ENCODE data around the gene GSE1. TPM values are rescaled to one million over a fixed set of nuclear protein-coding genes. Genes with fewer than 3 reads are reported as not detected.

GSE1 gene
- total RNA-seq, 4 donors from 2014 or later = 100 to 139 (median 120) TPM

GRCh38 chr16:85624646-85625045, 11.5 kb downstream of the GSE1 start:
- H3K27me3 ChIP-seq = no peaks in the 10 kb centered on the region
- no peak overlapping the region for H3K27ac ChIP-seq
- no peak for DNase-seq
- no peaks in the 10 kb centered on the region for H3K36me3 ChIP-seq
- peaks cover 4 to 61% (median 19%) of the 10 kb centered on the region in 4 donors for H3K4me1 ChIP-seq
- in situ Hi-C loops (cut with MboI; ENCODE audit: low pct_ligation_motif_present in 1 of 4, low pct_unique_long_range_greater_than_20kb in 1 of 4, low sequenced_read_pairs in 3 of 4) (loop anchor here in 3 of 4 donors (10.0 to 25.0 kb wide), 2 partner anchors 187 to 200 kb away; no protein-coding TSS in a partner anchor), intact Hi-C loops (cut with DNase I; ENCODE audit: low total_unique reads) (no loop called here)
- no peak for TF ChIP-seq EP300 (IDR thresholded peaks at IDR 0.05; ENCODE audit: low read depth)
- TF ChIP-seq POLR2A (IDR thresholded peaks at IDR 0.05) = no peak
- TF ChIP-seq POLR2AphosphoS5 (IDR thresholded peaks at IDR 0.05) = no peak
- TF ChIP-seq, protein P1, sequence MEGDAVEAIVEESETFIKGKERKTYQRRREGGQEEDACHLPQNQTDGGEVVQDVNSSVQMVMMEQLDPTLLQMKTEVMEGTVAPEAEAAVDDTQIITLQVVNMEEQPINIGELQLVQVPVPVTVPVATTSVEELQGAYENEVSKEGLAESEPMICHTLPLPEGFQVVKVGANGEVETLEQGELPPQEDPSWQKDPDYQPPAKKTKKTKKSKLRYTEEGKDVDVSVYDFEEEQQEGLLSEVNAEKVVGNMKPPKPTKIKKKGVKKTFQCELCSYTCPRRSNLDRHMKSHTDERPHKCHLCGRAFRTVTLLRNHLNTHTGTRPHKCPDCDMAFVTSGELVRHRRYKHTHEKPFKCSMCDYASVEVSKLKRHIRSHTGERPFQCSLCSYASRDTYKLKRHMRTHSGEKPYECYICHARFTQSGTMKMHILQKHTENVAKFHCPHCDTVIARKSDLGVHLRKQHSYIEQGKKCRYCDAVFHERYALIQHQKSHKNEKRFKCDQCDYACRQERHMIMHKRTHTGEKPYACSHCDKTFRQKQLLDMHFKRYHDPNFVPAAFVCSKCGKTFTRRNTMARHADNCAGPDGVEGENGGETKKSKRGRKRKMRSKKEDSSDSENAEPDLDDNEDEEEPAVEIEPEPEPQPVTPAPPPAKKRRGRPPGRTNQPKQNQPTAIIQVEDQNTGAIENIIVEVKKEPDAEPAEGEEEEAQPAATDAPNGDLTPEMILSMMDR (IDR thresholded peaks at IDR 0.05) = no peak
- H3K9me3 ChIP-seq = no peaks in the 10 kb centered on the region
- WGBS, 2 donors (ENCODE audit: low coverage in 1 of 2) = 92% methylated on average over 10 of the region's 17 CpGs; no CpG with 5 or more reads in 1 of the 2 donors
- no peak overlapping the region for H3K4me3 ChIP-seq

GRCh38 chr16:85625053-85625452, 11.9 kb downstream of the GSE1 start:
- H3K27ac ChIP-seq = no peak overlapping the region
- 78 to 80% methylated on average over 1 to 27 of the region's 27 CpGs for WGBS, 2 donors (ENCODE audit: low coverage in 1 of 2)
- H3K4me1 ChIP-seq = peaks cover 4 to 61% (median 19%) of the 10 kb centered on the region in 4 donors

GRCh38 chr16:85625485-85626117, 12.5 kb downstream of the GSE1 start:
- no peak overlapping the region for H3K27ac ChIP-seq
- DNase-seq = no peak

More at GRCh38 chr16:85625053-85625452, 11.9 kb downstream of the GSE1 start:
- Histone ChIP-seq H3K36me3 (no peaks in the 10 kb centered on the region), H3K27me3 (no peaks in the 10 kb centered on the region), H3K4me3 (no peak overlapping the region), H3K9me3 (no peaks in the 10 kb centered on the region)
- no peak for DNase-seq
- intact Hi-C loops (cut with DNase I; ENCODE audit: low total_unique reads) (no loop called here), in situ Hi-C loops (cut with MboI; ENCODE audit: low pct_ligation_motif_present in 1 of 4, low pct_unique_long_range_greater_than_20kb in 1 of 4, low sequenced_read_pairs in 3 of 4) (loop anchor here in 1 of 4 donors (10.0 kb wide), 1 partner anchor 200 kb away; no protein-coding TSS in a partner anchor)
- no peak for TF ChIP-seq POLR2A (IDR thresholded peaks at IDR 0.05)

DNA sequence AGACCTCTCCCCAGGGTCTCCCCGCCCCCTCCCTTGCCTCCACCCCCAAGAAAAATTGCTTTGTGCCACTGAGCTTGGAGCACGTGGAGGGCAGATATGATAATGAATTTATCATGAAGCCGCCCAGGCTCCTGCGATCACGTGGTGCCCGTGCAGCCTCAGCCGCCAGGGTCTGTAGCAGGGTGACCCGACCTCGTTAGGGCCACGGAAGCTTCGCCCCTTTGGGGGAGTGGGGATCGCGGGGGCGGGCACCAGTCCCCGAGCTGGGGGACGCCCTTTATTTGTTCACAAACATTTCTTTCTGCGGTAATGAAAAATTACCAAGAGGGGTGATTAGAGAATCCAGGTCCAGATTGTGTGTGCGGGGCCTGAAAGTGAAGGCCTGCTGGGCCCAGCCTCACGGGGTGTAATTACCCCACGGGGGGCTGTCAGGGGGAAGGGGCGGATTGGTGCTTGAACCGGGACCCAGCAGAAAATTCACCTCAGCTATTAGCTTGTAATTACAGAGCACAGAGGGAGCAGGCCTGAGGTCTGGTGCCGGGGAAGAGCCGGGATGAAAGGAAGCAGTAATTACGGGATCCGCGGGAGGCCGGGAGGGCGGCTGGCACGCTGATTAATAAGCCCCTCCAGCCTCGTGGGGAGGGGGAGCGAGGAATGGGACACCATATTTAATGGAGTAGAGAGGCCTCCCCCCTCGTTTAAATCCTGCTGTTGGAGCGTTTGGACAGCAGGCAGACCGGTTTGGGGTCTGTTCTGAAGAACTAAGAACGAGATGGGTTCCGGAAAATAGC, 13.3 kb downstream of the GSE1 start:
- no peaks in the 10 kb centered on the region for H3K9me3 ChIP-seq
- H3K4me3 ChIP-seq = no peak overlapping the region
- in situ Hi-C loops (cut with MboI; ENCODE audit: low pct_ligation_motif_present in 1 of 4, low pct_unique_long_range_greater_than_20kb in 1 of 4, low sequenced_read_pairs in 3 of 4) = loop anchor here in 1 of 4 donors (10.0 kb wide), 1 partner anchor 202 kb away; no protein-coding TSS in a partner anchor
- 58 to 70% methylated on average over 9 to 37 of the region's 37 CpGs for WGBS, 2 donors (ENCODE audit: low coverage in 1 of 2)
- intact Hi-C loops (cut with DNase I; ENCODE audit: low total_unique reads) = no loop called here
- peaks cover 4 to 53% (median 16%) of the 10 kb centered on the region in 4 donors for H3K4me1 ChIP-seq
- no peak for DNase-seq
- H3K36me3 ChIP-seq = no peaks in the 10 kb centered on the region
- TF ChIP-seq POLR2A (IDR thresholded peaks at IDR 0.05) (no peak), POLR2AphosphoS5 (IDR thresholded peaks at IDR 0.05) (no peak), EP300 (IDR thresholded peaks at IDR 0.05; ENCODE audit: low read depth) (no peak)
- TF ChIP-seq, protein P1 (IDR thresholded peaks at IDR 0.05) = no peak
- no peak overlapping the region for H3K27ac ChIP-seq
- H3K27me3 ChIP-seq = no peaks in the 10 kb centered on the region

More at GRCh38 chr16:85625485-85626117, 12.5 kb downstream of the GSE1 start:
- H3K36me3 ChIP-seq = no peaks in the 10 kb centered on the region
- intact Hi-C loops (cut with DNase I; ENCODE audit: low total_unique reads) = no loop called here
- in situ Hi-C loops (cut with MboI; ENCODE audit: low pct_ligation_motif_present in 1 of 4, low pct_unique_long_range_greater_than_20kb in 1 of 4, low sequenced_read_pairs in 3 of 4) = loop anchor here in 1 of 4 donors (10.0 kb wide), 1 partner anchor 201 kb away; no protein-coding TSS in a partner anchor
- TF ChIP-seq POLR2AphosphoS5 (IDR thresholded peaks at IDR 0.05) = no peak
- TF ChIP-seq, protein P1 (IDR thresholded peaks at IDR 0.05) = no peak
- TF ChIP-seq EP300 (IDR thresholded peaks at IDR 0.05; ENCODE audit: low read depth) = no peak
- TF ChIP-seq POLR2A (IDR thresholded peaks at IDR 0.05) = no peak
- WGBS, 2 donors (ENCODE audit: low coverage in 1 of 2) = 93% methylated on average over 18 of the region's 18 CpGs; no CpG with 5 or more reads in 1 of the 2 donors
- H3K4me3 ChIP-seq = no peak overlapping the region
- no peaks in the 10 kb centered on the region for H3K9me3 ChIP-seq
- H3K4me1 ChIP-seq = peaks cover 4 to 61% (median 19%) of the 10 kb centered on the region in 4 donors
- H3K27me3 ChIP-seq = no peaks in the 10 kb centered on the region
